Activated effector memory CD4-positive, alpha-beta T cell treated with Interleukin-2 at 50 U/mL for 16 hours (primary cell): ENCODE measurements around the gene KIR3DL3.
"Not testable (repeated sequence)": the region's sequence is repeated elsewhere in the genome, so short reads cannot be mapped to it uniquely, and the experiment has no call there.

Source experiments
- DNase-seq: peaks from one replicate; pipeline ENCODE4 v3.0.0-alpha.2; 2020

Gene KIR3DL3

GRCh38 chr19:54724142-54724541 lies at the start of gene KIR3DL3:
Gene KIR3DL3, plus strand, starts transcription at chr19:54724442. Its CDS starts 55 bp downstream, at chr19:54724497.
- no peak for DNase-seq

GRCh38 chr19:54676210-54676834 lies 47.9 kb upstream of the KIR3DL3 start:
- not testable (repeated sequence) for DNase-seq

DNA sequence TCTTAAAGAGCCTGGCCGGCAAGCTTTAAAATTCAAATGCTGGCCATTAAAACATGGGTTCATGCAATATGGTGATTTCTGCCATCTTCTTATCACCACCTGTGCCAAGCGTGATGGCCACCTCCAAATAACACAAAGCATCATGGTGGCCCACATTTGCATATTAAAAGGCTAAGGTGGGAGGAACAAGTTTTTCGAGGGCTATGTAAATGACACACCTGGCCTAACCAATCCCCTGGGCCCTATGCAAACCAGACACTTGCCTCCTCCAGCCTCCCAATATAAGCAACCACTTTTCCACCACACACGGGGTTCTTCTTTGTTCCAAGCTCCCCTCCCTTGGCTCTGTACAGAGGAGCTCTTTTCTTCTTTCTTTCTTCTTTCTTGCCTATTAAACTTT lies 47.0 kb upstream of the KIR3DL3 start:
- no peak for DNase-seq

GRCh38 chr19:54681596-54681995 lies 42.6 kb upstream of the KIR3DL3 start:
- DNase-seq: not testable (repeated sequence)

DNA sequence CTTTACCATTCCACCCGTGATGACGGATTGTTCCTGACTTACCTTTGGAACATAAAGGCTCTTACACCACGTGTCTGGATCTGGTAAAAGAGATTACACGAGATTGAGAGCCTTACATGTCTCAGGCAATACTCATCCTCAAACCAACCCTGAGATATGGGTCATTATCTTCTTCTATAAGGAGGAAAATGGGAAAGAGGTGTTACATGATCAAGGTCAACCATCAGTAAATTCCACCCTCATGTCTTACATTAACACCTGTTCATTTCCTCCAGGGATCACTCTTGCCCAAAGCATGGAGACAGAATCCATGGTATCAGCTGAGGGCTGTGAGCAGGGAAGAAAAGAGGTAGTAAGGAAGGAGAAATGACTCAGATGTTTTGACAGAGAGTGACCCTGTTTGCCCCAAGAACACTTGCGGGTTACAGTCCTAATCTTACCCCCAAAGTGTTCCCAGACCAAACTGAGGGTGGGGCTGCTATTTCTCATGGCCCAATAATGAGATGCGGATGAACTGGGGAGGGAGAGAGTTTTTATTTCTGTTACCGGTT lies 41.9 kb upstream of the KIR3DL3 start:
- no peak for DNase-seq

GRCh38 chr19:54684527-54684926 lies 39.7 kb upstream of the KIR3DL3 start:
- DNase-seq: no peak

DNA sequence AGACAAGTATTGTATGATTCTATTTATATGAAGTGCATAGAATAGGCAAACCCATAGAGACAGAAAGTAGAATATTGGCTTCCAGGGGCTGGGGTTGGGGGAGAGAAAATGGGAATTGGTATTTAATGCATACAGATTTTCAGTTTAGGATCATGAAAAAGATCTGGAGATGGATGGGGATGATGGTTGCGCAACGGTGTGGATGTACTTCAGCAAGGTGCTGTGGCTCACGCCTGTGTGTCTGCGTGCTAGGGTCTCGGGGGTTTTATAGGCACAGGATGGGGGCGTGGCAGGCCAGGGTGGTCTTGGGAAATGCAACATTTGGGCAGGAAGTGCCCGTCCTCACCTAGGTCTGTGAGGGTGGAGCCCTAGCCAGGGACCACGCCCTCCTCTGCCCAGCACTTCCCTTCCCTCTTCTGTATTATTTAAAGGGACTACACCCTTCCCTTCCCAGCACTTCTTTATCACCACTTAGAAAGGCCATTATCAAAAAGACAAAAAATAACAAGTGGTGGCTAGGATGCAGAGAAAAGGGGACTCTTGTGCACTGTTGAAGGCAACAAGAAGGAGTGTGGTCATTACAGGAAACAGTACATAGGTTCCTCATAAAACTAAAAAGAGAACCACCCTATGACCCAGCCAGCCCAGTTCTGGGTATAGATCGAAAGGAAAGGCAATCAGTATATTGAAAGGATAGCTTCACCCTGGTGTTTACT lies 32.5 kb upstream of the KIR3DL3 start:
- no peak for DNase-seq

DNA sequence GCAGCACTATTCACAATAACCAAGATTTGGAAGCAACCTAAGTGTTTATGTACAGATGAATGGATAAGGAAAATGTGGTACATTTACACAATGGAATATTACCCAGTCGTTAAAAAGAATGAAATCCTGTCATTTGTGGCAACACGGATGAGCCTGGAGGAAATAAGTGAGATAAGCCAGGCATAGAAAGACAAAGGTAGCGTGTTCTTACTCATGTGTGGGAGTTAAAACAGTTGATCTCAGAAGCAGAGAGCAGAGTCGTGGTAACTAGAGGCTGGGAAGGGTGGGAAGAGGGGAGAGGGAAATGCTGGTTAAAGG lies 32.0 kb upstream of the KIR3DL3 start:
- no peak for DNase-seq

DNA sequence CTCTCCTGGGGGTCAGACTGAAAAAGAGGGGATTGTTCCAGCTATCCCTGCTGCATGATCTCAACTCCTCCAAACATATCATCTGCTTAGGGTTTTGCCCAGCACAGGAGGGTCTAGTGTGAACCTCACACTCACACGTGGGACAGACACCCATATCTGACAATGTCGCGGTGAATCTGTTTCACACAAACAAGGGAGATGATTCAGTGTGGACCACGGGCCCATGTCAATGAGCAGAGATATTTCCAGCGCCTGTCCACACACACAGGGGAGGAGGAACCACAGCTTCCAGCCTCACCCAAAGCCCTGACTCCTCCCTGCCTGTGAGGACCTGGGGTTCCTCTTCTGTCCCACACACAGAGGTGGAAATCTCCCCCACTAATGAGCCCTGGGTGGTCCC lies 29.6 kb upstream of the KIR3DL3 start:
- no peak for DNase-seq

GRCh38 chr19:54696117-54696548 lies 28.1 kb upstream of the KIR3DL3 start:
- DNase-seq: no peak

DNA sequence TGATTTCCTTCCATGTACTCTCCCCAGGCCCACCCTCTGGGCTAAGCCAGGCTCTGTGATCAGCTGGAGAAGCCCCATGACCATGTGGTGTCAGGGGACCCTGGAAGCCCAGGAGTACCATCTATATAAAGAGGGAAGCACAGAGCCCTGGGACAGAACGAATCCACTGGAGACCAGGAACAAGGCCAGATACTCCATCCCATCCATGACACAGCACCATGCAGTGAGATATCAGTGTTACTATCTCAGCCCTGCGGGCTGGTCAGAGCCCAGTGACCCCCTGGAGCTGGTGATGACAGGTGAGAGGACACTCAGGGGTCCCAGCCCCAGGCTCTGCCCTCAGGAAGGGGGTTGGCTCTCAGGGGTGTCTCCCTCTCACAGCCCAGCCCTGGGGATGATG lies 27.5 kb upstream of the KIR3DL3 start:
- DNase-seq: no peak

DNA sequence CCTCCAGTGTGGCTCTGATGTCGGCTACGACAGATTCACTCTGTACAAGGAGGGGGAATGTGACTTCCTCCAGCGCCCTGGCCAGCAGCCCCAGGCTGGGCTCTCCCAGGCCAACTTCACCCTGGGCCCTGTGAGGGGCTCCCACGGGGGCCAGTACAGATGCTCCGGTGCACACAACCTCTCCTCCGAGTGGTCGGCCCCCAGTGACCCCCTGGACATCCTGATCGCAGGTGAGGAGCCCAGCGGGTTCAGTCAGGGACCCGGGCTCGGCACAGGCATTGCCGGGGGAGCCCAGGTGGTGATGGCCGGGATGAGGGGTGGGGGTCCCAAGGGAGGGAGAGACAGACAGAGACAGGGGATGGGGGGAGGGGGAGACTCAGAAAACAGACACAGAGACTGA lies 26.5 kb upstream of the KIR3DL3 start:
- DNase-seq: not testable (repeated sequence)

GRCh38 chr19:54704928-54705327 lies 19.3 kb upstream of the KIR3DL3 start:
- DNase-seq: no peak

- no peak for DNase-seq
These were observed 16.3 kb upstream of the KIR3DL3 start for GRCh38 chr19:54707962-54708361.

- DNase-seq: no peak
These were observed 15.5 kb upstream of the KIR3DL3 start for GRCh38 chr19:54708781-54709180.

GRCh38 chr19:54709212-54709948 lies 14.9 kb upstream of the KIR3DL3 start:
- no peak for DNase-seq

- DNase-seq: not testable (repeated sequence)
These were observed 14.3 kb upstream of the KIR3DL3 start for GRCh38 chr19:54709956-54710355.

DNA sequence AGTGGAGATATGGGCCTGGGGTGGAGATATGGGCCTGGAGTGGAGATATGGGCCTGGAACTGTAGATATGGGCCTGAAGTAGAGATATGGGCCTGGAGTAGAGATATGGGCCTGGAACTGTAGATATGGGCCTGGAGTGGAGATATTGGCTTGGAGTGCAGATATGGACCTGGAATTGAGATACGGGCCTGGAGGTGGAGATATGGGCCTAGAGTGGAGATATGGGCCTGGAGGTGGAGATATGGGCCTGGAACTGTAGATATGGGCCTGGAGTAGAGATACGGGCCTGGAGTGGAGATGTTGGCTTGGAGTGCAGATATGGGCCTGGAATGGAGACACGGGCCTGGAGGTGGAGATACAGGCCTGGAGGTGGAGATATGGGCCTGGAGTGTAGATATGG lies 402 bp downstream of the KIR3DL3 start:
- no peak for DNase-seq

DNA sequence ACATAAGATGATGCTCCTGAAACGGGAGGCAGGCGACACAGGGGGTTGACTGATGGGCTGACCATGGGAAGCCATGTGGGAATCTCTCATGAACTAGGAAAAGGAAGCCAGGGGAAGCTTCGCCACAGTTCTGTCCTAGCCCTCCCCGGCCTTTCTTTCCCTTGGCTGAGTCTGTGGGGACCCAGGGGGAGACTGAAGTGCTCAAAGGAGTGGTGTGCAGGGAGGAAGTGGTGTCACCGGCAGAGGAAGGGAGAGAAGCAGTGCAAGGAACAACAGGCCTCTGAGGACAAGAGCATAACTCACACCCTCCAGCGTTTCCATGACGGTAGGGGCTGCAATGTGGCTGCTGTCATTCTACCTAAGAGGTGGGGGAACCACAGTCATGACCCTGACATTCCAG lies 1.1 kb downstream of the KIR3DL3 start:
- no peak for DNase-seq

DNA sequence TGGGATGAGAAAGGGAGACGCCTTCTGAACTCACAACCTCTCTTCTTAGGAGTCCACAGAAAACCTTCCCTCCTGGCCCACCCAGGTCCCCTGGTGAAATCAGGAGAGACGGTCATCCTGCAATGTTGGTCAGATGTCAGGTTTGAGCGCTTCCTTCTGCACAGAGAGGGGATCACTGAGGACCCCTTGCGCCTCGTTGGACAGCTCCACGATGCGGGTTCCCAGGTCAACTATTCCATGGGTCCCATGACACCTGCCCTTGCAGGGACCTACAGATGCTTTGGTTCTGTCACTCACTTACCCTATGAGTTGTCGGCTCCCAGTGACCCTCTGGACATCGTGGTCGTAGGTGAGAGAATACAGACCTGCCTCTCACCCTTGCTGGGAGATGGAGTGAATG lies 3.3 kb downstream of the KIR3DL3 start:
- DNase-seq: no peak

GRCh38 chr19:54728167-54728566 lies 3.9 kb downstream of the KIR3DL3 start:
- DNase-seq: no peak

GRCh38 chr19:54729416-54730188 lies 5.4 kb downstream of the KIR3DL3 start:
- no peak for DNase-seq

- no peak for DNase-seq
These were observed 6.9 kb downstream of the KIR3DL3 start for GRCh38 chr19:54731191-54731590.
